Fibroblast of the aortic adventitia (primary cell): Measurements from ENCODE around the gene IL31RA. TPM values are rescaled to one million over a fixed set of nuclear protein-coding genes. Genes with fewer than 3 reads are reported as not detected.
"Not testable (repeated sequence)": the region's sequence is repeated elsewhere in the genome, so short reads cannot be mapped to it uniquely, and the experiment has no call there.

Experiments
- DNase-seq: peaks from one replicate; pipeline ENCODE4 v3.0.0-alpha.2; 2010; ENCODE audit warnings: low read depth
- H3K4me3 ChIP-seq: 2 replicates; pipeline ENCODE4 v1.5.1; 2011; ENCODE audit warnings: low read depth, mild to moderate bottlenecking, control low read depth, low read length, moderate library complexity
- total RNA-seq: library from RNA; depleted of rRNA; stranded (reverse); fragments of >200 nt; gene quantifications from 2 replicates; pipeline ENCODE4 v1.2.3, GENCODE V29; 2012; ENCODE audit warnings: low replicate concordance
- TF ChIP-seq, protein P1 (sequence below): IDR thresholded peaks from 2 replicates; pipeline ENCODE4 v1.5.1; 2011; ENCODE audit warnings: mild to moderate bottlenecking, low read length, control low read depth, inconsistent platforms; ENCODE audit not compliant: insufficient read depth

The IL31RA gene
- total RNA-seq, 1 donor: 0.72 TPM

DNA sequence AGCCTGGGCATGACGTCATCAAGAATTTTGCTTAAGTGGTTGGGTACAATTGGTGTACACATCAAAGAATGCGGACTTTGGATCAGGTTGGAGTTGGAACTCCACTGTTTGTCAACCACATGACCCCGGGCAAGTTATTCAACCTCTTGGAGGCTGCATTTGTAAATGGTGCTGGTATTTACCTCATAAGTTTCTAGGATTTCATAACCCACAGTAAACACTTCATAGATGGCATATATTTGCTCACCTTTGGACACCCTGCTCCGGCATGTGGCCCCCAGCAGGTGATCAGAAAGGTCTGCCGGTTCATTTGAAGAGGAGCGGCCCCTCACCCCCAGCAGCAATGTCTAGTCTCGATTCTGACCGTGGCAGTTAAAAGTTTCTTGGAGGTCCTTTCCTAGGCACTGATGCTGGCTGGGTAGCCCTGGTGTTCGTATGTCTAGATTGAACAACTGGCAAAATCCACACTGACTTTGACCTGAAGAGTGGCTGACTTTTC, 83.0 kb downstream of the IL31RA start:
- TF ChIP-seq, protein P1, sequence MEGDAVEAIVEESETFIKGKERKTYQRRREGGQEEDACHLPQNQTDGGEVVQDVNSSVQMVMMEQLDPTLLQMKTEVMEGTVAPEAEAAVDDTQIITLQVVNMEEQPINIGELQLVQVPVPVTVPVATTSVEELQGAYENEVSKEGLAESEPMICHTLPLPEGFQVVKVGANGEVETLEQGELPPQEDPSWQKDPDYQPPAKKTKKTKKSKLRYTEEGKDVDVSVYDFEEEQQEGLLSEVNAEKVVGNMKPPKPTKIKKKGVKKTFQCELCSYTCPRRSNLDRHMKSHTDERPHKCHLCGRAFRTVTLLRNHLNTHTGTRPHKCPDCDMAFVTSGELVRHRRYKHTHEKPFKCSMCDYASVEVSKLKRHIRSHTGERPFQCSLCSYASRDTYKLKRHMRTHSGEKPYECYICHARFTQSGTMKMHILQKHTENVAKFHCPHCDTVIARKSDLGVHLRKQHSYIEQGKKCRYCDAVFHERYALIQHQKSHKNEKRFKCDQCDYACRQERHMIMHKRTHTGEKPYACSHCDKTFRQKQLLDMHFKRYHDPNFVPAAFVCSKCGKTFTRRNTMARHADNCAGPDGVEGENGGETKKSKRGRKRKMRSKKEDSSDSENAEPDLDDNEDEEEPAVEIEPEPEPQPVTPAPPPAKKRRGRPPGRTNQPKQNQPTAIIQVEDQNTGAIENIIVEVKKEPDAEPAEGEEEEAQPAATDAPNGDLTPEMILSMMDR: no peak
- DNase-seq: no peak
- no peak overlapping the region for H3K4me3 ChIP-seq

DNA sequence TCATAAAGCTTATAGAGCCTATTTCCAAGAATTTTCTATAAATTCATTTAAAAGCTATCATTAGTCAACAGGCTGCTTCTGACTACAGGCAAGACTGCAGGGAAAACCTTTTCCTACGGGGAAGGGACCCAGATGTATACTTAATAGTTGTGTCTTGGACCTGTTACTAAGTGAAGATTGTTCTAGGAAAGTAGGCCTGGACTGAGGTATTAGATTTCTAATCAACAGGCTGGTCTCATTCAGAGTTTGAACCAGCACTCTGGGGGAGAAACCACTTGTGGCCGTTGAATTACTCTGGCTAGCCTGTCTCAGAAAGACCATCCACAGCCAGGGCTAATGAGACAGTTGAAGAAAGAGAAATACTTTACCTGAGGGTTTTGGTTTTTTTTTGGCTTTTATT, 83.6 kb downstream of the IL31RA start:
- H3K4me3 ChIP-seq: no peak overlapping the region
- TF ChIP-seq, protein P1: no peak
- DNase-seq: no peak

DNA sequence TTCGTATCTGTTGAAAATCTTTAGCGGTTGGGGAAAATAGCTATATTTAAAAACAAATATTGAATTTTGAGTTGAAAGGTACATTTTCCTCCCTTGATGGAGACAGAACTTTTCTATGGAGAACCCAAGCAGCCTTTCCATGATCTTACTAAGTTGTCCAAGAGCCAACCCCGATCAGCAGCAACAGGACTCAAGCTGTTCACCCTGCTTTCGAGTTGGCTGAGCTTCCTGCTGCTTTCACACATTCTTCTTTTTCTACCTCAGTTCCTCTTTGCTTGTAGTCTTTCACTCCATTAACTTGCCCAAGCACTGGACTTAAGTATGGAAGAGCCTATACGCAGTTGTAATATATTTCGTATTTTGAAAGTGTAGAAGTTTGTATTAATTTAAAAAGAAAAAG, 84.2 kb downstream of the IL31RA start:
- TF ChIP-seq, protein P1: no peak
- H3K4me3 ChIP-seq: no peak overlapping the region
- DNase-seq: peak; percentile 28

DNA sequence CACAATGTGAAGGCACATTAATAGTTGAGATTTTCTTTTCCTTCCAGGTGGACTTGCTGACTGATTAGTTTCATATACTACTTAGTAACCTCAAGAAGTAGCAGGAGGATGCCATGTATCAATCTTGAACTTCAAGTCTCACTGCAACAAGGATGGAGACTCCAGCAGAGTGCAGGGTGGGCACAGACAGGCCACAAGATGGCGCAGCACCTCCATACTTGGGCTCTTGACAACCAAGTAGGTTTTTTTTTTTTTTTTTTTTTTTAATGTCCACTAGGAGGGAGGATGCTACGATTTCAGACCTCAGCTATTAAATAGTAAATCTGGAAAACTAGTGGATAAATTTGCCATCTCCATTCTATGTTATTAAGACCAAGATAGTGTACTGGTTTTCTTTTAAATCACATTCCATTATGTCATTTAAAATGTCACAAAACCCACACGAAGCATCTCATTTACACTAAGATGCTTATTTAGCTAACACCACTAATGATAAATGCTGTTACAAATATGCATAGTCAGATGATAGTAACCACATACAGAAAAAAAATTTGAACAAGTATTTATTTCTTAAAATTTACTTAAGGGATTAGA, 85.0 kb downstream of the IL31RA start:
- TF ChIP-seq, protein P1: peak; percentile 93
- H3K4me3 ChIP-seq: no peak overlapping the region
- peak; percentile 89 for DNase-seq

DNA sequence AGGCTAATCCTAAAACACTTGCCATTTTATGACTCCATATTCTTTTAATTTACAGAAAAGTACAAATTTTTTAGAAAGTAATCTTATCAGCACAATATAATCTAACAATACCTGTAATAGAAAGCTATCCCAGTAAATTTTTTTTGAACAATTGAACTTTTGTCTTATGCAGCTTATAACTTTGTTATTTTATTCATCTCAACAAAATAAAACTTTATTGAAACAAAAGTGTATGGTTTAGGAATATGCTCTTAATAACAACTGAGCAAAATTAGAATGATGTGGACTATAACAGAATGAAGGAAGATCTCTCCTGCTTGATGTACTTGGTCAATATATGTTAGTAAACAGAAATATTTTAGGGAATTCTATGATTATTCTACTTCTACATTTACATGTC, 86.4 kb downstream of the IL31RA start:
- not testable (repeated sequence) for DNase-seq, H3K4me3 ChIP-seq

DNA sequence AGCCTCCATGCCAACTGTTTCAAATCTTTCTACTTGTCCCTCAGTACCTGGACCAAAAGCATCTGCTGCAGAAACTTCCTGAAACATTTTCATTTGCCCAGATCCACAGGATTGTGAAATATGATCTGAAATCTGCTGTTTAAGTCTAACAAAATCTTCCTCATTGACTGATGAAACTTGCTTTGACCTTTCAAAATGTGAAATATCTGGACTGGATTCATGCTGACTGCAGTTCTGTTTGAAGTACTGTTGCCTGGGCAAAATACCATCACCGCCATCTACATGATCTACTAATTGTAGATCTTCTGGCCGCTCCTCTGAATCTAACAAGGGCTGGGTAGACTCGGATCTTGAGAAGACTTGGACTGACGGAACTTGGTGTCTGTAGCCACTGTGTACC, 90.0 kb downstream of the IL31RA start:
- H3K4me3 ChIP-seq, DNase-seq: not testable (repeated sequence)

DNA sequence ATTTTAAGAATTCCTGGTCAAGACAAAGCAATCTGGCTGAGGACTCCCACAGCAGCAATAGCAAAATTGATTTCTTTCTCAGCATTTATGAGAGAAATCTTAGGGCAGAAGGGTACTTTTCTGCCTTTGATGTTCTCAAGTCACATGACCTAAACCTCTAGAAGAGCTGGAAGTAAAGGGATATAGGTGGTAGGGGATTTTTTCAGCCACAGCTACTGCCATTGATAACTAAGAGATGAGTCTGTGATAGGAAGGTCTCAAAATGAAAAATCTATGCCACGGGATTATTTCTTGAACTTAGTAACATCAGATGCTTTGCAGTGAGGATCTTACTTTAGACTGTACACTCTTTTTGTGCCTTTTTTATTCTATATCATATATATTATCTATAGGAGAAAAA, 108.1 kb downstream of the IL31RA start:
- TF ChIP-seq, protein P1: no peak
- no peak overlapping the region for H3K4me3 ChIP-seq
- no peak for DNase-seq

DNA sequence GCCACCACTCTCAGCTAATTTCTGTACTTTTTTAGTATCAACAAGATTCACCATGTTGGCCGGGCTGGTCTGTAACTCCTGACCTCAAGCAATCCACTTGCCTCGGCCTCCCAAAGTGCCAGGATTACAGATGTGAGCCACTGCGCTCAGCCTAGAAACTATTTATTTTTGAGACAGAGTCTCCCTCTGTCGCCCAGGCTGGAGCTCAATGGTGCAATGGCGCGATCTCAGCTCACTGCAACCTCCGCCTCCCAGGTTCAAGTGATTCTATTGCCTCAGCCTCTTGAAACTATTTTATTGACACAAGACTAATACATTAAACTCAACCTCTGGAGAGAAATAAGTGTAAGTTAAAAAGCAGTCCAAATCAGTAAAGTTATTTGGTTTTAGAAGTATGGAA, 109.6 kb downstream of the IL31RA start:
- no peak for DNase-seq
- TF ChIP-seq, protein P1: no peak
- H3K4me3 ChIP-seq: no peak overlapping the region
